B cell (primary cell): Measurements from ENCODE around the gene TMEM114. TPM values are rescaled to one million over a fixed set of nuclear protein-coding genes. Genes with fewer than 3 reads are reported as not detected.

ENCODE experiments used
- ATAC-seq: fragments of 200-7000 bp; cut with Tn5 transposase; one replicate; pipeline ENCODE4 v1.10.0; 2021; ENCODE audit warnings: low read depth, mild to moderate bottlenecking, moderate number of reproducible peaks, moderate library complexity
- CTCF ChIA-PET: fragments of 350-600 bp; sonication (Branson Sonifier 250); formaldehyde crosslinking; loops from one replicate; lab custom pipeline; 2021; ENCODE audit warnings: antibody characterized with exemption, inconsistent platforms; lab: Charles Lee
- POLR2A ChIA-PET: fragments of 350-600 bp; sonication (Branson Sonifier 250); formaldehyde crosslinking; loops from one replicate; lab custom pipeline; 2021; ENCODE audit warnings: antibody characterized with exemption; lab: Charles Lee
- DNase-seq: peaks from one replicate; pipeline ENCODE4 v3.0.0; 2013
- H2AFZ ChIP-seq: 2 replicates; pipeline ENCODE4 v1.6.1; 2012; ENCODE audit warnings: mild to moderate bottlenecking, low read depth, low read length; ENCODE audit not compliant: insufficient read depth, poor library complexity, severe bottlenecking
- H3K27ac ChIP-seq, 2 donors: 1 replicate in 1 of 2; 2 replicates in 1 of 2; pipeline ENCODE4 v1.5.1; 2012 to 2013; ENCODE audit warnings: low read length in 2 of 2, mild to moderate bottlenecking in 2 of 2, moderate library complexity in 1 of 2
- H3K27me3 ChIP-seq, 4 experiments: fragments of 200-600 bp in 1 of 4; sonication (generic) in 1 of 4; replicated peaks in 1 of 4; 1 replicate in 2 of 4; 2 replicates in 2 of 4; pipeline versions ENCODE4 v1.6.1 to v1.7.0; 2013 to 2016; ENCODE audit warnings: low read length in 3 of 4, mild to moderate bottlenecking in 2 of 4, mixed read lengths in 1 of 4, moderate library complexity in 1 of 4; ENCODE audit not compliant: insufficient read depth in 4 of 4, control insufficient read depth in 3 of 4; ENCODE audit errors: control extremely low read depth in 1 of 4
- H3K36me3 ChIP-seq, 2 experiments: replicated peaks in 1 of 2; 1 replicate in 1 of 2; 2 replicates in 1 of 2; pipeline versions ENCODE4 v1.6.1 to v1.7.1; 2013; ENCODE audit warnings: low read length in 1 of 2; ENCODE audit not compliant: insufficient read depth in 2 of 2, control insufficient read depth in 1 of 2; ENCODE audit errors: control extremely low read depth in 1 of 2, extremely low read depth in 1 of 2
- H3K4me1 ChIP-seq, 2 donors: fragments of 200-600 bp in 1 of 2; sonication (generic) in 1 of 2; 1 replicate in 1 of 2; 2 replicates in 1 of 2; pipeline versions ENCODE4 v1.5.1 to v1.6.1; 2013 to 2017; ENCODE audit warnings: low read length in 2 of 2; ENCODE audit not compliant: control insufficient read depth in 2 of 2, insufficient read depth in 2 of 2
- H3K4me2 ChIP-seq: replicated peaks from 2 replicates; pipeline ENCODE3; 2012; ENCODE audit warnings: mild to moderate bottlenecking, low read depth, low read length; ENCODE audit not compliant: poor library complexity, severe bottlenecking
- H3K4me3 ChIP-seq, 5 experiments: fragments of 200-600 bp in 1 of 5; sonication (generic) in 1 of 5; 1 replicate in 3 of 5; 2 replicates in 2 of 5; pipeline versions ENCODE4 v1.5.1 to v1.7.0; 2011 to 2016; ENCODE audit warnings: low read length in 4 of 5, mild to moderate bottlenecking in 4 of 5, low read depth in 2 of 5, control low read depth in 1 of 5, moderate library complexity in 1 of 5; ENCODE audit not compliant: insufficient read depth in 1 of 5; ENCODE audit errors: control extremely low read depth in 1 of 5, extremely low read depth in 1 of 5
- H3K79me2 ChIP-seq: fragments of 200-600 bp; sonication (generic); one replicate; pipeline ENCODE4 v1.6.0; 2016; ENCODE audit warnings: low read length; ENCODE audit not compliant: control insufficient read depth, insufficient read depth
- H3K9ac ChIP-seq: fragments of 200-600 bp; sonication (generic); 2 replicates; pipeline ENCODE4 v1.6.1; 2017; ENCODE audit warnings: mild to moderate bottlenecking, low read length, moderate library complexity
- H3K9me3 ChIP-seq, 3 donors: one replicate each; pipeline versions ENCODE4 v1.6.1 to v1.7.1; 2013; ENCODE audit warnings: low read length in 2 of 3; ENCODE audit not compliant: control insufficient read depth in 2 of 3, insufficient read depth in 1 of 3; ENCODE audit errors: control extremely low read depth in 1 of 3
- H4K20me1 ChIP-seq: 2 replicates; pipeline ENCODE4 v1.6.0; 2012; ENCODE audit warnings: mild to moderate bottlenecking, low read length; ENCODE audit not compliant: insufficient read depth, control insufficient read depth, poor library complexity, severe bottlenecking
- H3K27ac Mint-ChIP-seq: one replicate; pipeline ENCODE4 v1.8.0; 2021; ENCODE audit warnings: mixed read lengths
- H3K27me3 Mint-ChIP-seq: one replicate; pipeline ENCODE4 v1.8.0; 2021; ENCODE audit warnings: mixed read lengths
- H3K4me1 Mint-ChIP-seq: one replicate; pipeline ENCODE4 v1.8.0; 2021; ENCODE audit warnings: mixed read lengths
- H3K4me3 Mint-ChIP-seq: one replicate; pipeline ENCODE4 v1.8.0; 2021; ENCODE audit warnings: mixed read lengths
- H3K9me3 Mint-ChIP-seq: one replicate; pipeline ENCODE4 v1.8.0; 2022; ENCODE audit warnings: mixed read lengths; ENCODE audit not compliant: insufficient read depth
- EZH2 ChIP-seq: IDR thresholded peaks from 2 replicates; pipeline ENCODE4 v1.6.1; 2012; ENCODE audit warnings: borderline replicate concordance, low read depth, mild to moderate bottlenecking, moderate library complexity, low read length; ENCODE audit not compliant: insufficient read depth, poor library complexity, severe bottlenecking
- WGBS: methylation state at CpG from one replicate; pipeline ENCODE4 v1.1.5; 2013; ENCODE audit warnings: missing lambda C conversion rate; ENCODE audit not compliant: insufficient coverage; 5-methylcytosine and 5-hydroxymethylcytosine counted together
- intact Hi-C: fragments of 100-400 bp; cut with micrococcal nuclease; formaldehyde crosslinking; loops from one replicate; pipeline ENCODE4 v1.10.0; 2022
- polyA plus RNA-seq: library from polyadenylated mRNA; depleted of rRNA; stranded (reverse); fragments of >200 nt; gene quantifications from 2 replicates; pipeline ENCODE4 v1.2.3, GENCODE V29; 2012
- total RNA-seq, 2 donors: library from RNA; stranded (reverse); fragments of 120-200 nt in 1 of 2; gene quantifications; 1 replicate in 1 of 2; 2 replicates in 1 of 2; pipeline versions ENCODE4 v1.2.3 to v1.2.4, GENCODE V29; 2013 to 2022
- TF ChIP-seq, protein P1 (sequence below): fragments of 200-600 bp; IDR thresholded peaks from one replicate; pipeline ENCODE4 v1.8.0; 2022; ENCODE audit warnings: antibody characterized with exemption, mild to moderate bottlenecking

TMEM114 gene
- total and polyA plus RNA-seq, 2 donors (not counting 1 experiment from before 2014, with no cell fraction given), result not detected

DNA sequence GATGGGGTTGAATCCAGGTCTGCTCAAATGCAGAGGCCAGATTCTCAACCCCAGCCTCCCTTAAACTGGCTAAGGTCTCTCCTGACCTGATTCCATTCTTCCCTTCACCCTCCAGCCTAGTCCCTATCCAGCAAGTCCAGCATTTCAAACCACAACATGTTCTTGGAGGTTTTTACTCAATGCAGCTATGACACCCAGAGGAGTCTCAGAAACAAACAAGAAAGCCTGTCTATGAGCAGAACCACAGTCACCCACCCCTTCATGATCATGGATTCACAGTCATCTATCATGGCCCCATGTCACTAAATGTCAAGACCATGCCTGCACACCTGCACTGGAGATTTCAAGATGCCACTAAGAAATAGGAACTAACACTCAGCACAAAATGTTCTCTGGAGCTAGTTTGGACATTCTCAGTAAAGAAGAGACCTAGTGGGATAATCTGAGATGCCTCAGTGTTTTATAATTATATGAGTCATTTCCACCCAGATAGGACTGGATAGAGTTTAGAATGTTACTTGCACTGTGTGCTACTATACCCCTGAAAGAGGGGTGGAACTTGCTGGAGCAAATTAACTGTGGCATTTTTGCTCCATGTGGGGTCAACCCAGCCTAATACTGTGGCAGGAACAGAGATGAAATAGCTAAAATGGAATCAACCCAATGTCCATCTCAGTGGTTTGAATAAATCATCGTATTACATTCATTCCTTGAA is 21.7 kb upstream of the TMEM114 start:
- Histone ChIP-seq H2AFZ (no peak overlapping the region), H3K36me3 (no peaks in the 10 kb centered on the region), H3K79me2 (no peaks in the 10 kb centered on the region), H3K27me3 (peaks cover 0 to 34% (median 6%) of the 10 kb centered on the region in 4 experiments), H3K9ac (no peak overlapping the region), H3K4me2 (no peak overlapping the region), H3K4me3 (no peak overlapping the region), H3K27ac (no peak overlapping the region), H3K4me1 (no peaks in the 10 kb centered on the region), H4K20me1 (no peaks in the 10 kb centered on the region), H3K9me3 (no peaks in the 10 kb centered on the region)
- intact Hi-C loops, result no loop called here
- Mint-ChIP-seq H3K9me3 (no peaks in the 10 kb centered on the region), H3K4me3 (no peak overlapping the region), H3K27ac (no peak overlapping the region), H3K4me1 (no peaks in the 10 kb centered on the region), H3K27me3 (peaks cover 50% of the 10 kb centered on the region)
- DNase-seq (no peak), ATAC-seq (no peak)
- no peak for TF ChIP-seq EZH2
- TF ChIP-seq, protein P1, sequence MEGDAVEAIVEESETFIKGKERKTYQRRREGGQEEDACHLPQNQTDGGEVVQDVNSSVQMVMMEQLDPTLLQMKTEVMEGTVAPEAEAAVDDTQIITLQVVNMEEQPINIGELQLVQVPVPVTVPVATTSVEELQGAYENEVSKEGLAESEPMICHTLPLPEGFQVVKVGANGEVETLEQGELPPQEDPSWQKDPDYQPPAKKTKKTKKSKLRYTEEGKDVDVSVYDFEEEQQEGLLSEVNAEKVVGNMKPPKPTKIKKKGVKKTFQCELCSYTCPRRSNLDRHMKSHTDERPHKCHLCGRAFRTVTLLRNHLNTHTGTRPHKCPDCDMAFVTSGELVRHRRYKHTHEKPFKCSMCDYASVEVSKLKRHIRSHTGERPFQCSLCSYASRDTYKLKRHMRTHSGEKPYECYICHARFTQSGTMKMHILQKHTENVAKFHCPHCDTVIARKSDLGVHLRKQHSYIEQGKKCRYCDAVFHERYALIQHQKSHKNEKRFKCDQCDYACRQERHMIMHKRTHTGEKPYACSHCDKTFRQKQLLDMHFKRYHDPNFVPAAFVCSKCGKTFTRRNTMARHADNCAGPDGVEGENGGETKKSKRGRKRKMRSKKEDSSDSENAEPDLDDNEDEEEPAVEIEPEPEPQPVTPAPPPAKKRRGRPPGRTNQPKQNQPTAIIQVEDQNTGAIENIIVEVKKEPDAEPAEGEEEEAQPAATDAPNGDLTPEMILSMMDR, result no peak
- POLR2A ChIA-PET, result no interaction called here
- WGBS, result no CpG with 5 or more reads among the region's 1 CpG
- CTCF ChIA-PET, result no interaction called here

DNA sequence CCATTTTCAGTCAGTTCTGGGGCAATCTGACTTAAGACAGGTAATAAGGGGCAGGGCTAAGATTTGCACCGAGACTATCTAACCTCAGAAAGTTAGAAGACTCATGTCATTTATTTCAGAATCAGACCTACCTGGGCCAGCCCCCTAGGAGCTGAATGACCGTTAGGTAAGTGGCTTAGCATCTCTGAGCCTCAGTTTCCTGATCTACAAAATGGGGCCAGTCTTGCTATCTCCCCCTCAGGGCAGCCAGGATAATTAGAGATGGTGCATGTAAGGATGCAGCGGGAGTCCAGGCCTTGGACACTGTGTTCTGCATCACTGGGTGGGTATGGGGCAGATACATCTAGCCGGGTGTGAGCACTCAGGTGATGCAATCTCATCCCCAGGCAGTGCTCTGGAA is 20.8 kb upstream of the TMEM114 start:
- intact Hi-C loops, result no loop called here
- Histone ChIP-seq H3K4me3 (no peak overlapping the region), H3K79me2 (no peaks in the 10 kb centered on the region), H3K9me3 (peaks cover 0 to 6% (median 0%) of the 10 kb centered on the region in 3 donors), H4K20me1 (no peaks in the 10 kb centered on the region), H3K36me3 (no peaks in the 10 kb centered on the region), H2AFZ (no peak overlapping the region), H3K4me1 (no peaks in the 10 kb centered on the region), H3K9ac (no peak overlapping the region), H3K27ac (no peak overlapping the region), H3K4me2 (no peak overlapping the region), H3K27me3 (peaks cover 0 to 34% (median 6%) of the 10 kb centered on the region in 4 experiments)
- ChIA-PET POLR2A (no interaction called here), CTCF (no interaction called here)
- DNase-seq (no peak), ATAC-seq (no peak)
- H3K4me1 Mint-ChIP-seq, result no peaks in the 10 kb centered on the region
- peaks cover 47% of the 10 kb centered on the region for H3K27me3 Mint-ChIP-seq
- H3K27ac Mint-ChIP-seq, result no peak overlapping the region
- H3K9me3 Mint-ChIP-seq, result no peaks in the 10 kb centered on the region
- no peak for TF ChIP-seq EZH2
- TF ChIP-seq, protein P1, result no peak
- H3K4me3 Mint-ChIP-seq, result no peak overlapping the region
- WGBS, result 76% methylated on average over 4 of the region's 4 CpGs
